RWPE1 (cell line): Measurements from ENCODE around the gene NUB1.

Experiments used
- CTCF ChIA-PET: fragments of 350-600 bp; sonication (Branson Sonifier 250); formaldehyde crosslinking; extraction: SDS; loops from one replicate; lab custom pipeline; 2021; lab: Yijun Ruan, JAX
- POLR2A ChIA-PET: fragments of 400-600 bp; formaldehyde crosslinking; extraction: SDS; loops from one replicate; lab custom pipeline; 2020; ENCODE audit warnings: antibody characterized with exemption; ENCODE audit not compliant: low non-redundant PET; lab: Yijun Ruan, JAX
- DNase-seq: peaks from one replicate; pipeline ENCODE4 v3.0.0; 2012; ENCODE audit warnings: low spot score
- H3K27ac ChIP-seq: fragments of 450-650 bp; 2 replicates; pipeline ENCODE4 v1.5.1; 2017
- TF ChIP-seq, protein P1 (sequence below): fragments of 450-650 bp; conservative IDR thresholded peaks from 2 replicates; pipeline ENCODE4 v1.5.1; 2017; ENCODE audit warnings: low read depth, mild to moderate bottlenecking

Gene NUB1, protein sequence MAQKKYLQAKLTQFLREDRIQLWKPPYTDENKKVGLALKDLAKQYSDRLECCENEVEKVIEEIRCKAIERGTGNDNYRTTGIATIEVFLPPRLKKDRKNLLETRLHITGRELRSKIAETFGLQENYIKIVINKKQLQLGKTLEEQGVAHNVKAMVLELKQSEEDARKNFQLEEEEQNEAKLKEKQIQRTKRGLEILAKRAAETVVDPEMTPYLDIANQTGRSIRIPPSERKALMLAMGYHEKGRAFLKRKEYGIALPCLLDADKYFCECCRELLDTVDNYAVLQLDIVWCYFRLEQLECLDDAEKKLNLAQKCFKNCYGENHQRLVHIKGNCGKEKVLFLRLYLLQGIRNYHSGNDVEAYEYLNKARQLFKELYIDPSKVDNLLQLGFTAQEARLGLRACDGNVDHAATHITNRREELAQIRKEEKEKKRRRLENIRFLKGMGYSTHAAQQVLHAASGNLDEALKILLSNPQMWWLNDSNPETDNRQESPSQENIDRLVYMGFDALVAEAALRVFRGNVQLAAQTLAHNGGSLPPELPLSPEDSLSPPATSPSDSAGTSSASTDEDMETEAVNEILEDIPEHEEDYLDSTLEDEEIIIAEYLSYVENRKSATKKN

DNA sequence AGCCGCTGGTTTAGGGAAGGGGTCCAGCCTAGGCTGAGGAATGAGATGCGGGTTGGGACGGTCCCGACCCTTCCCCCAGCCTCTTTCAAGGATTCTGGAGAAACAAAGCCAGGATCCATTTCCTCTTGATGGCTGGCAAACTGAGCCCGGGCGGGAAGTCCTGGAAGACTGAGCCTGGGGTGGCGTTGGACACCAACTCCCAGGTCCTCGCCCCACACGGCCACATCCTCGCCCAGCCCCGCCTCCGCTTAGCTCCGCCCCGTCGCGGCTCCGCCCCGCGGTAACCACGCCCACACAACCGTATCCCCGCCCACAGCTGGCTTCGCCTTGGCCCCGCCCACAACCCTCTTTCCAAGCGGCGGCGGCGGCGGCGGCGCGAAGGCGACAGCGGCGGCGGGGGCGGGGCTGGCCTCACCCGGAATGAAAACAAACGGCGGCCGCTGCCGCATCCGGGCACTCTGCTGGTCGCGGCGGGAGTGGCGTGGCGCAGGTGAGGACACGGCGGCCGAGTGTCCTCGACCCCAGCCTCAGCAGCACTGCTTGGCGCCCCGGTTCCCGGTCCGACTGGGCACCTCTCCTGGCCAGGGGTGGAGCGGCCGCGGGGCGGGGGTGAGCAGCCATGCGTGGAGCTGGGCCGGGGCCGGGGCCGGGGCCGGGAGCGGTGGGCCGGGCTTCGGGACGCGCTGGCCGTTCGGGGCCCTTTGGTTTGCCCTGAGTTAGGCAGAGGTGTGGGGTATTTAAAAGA is at the start of gene NUB1:
Gene NUB1, plus strand, starts transcription at position 456 of the 745 bp plus-strand sequence. CDS start 3,538 bp downstream, outside the sequence.
- H3K27ac ChIP-seq: peak within 1 kb of the TSS; percentile 74
- POLR2A ChIA-PET: no interaction called here
- CTCF ChIA-PET: no interaction called here
- DNase-seq: peak; percentile 78
- TF ChIP-seq, protein P1, sequence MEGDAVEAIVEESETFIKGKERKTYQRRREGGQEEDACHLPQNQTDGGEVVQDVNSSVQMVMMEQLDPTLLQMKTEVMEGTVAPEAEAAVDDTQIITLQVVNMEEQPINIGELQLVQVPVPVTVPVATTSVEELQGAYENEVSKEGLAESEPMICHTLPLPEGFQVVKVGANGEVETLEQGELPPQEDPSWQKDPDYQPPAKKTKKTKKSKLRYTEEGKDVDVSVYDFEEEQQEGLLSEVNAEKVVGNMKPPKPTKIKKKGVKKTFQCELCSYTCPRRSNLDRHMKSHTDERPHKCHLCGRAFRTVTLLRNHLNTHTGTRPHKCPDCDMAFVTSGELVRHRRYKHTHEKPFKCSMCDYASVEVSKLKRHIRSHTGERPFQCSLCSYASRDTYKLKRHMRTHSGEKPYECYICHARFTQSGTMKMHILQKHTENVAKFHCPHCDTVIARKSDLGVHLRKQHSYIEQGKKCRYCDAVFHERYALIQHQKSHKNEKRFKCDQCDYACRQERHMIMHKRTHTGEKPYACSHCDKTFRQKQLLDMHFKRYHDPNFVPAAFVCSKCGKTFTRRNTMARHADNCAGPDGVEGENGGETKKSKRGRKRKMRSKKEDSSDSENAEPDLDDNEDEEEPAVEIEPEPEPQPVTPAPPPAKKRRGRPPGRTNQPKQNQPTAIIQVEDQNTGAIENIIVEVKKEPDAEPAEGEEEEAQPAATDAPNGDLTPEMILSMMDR: no peak

DNA sequence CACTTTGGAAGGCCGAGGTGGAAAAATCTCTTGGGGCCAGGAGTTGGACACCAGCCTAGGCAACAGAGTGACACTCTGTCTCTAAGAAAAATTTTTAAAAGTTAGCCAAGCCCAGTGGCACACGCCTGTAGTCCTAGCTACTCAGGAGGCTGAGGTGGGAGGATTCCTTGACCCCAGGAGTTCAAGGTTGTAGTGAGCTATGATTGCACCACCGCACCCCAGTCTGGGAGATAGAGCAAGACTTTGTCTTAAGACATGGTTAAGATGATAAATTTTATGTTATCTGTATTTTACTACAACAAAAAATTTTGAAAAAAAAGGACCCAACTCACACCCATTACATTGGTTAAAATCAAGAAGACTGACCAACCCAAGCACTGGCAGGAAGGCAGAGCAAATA is 48.8 kb upstream of the NUB1 start:
- H3K27ac ChIP-seq: no peak overlapping the region
- ChIA-PET CTCF (interaction anchor here (0.5 kb wide), 1 partner anchor 48 kb away, joined by 3 read pairs; no protein-coding TSS in a partner anchor), POLR2A (no interaction called here)
- TF ChIP-seq, protein P1: no peak
- no peak for DNase-seq

DNA sequence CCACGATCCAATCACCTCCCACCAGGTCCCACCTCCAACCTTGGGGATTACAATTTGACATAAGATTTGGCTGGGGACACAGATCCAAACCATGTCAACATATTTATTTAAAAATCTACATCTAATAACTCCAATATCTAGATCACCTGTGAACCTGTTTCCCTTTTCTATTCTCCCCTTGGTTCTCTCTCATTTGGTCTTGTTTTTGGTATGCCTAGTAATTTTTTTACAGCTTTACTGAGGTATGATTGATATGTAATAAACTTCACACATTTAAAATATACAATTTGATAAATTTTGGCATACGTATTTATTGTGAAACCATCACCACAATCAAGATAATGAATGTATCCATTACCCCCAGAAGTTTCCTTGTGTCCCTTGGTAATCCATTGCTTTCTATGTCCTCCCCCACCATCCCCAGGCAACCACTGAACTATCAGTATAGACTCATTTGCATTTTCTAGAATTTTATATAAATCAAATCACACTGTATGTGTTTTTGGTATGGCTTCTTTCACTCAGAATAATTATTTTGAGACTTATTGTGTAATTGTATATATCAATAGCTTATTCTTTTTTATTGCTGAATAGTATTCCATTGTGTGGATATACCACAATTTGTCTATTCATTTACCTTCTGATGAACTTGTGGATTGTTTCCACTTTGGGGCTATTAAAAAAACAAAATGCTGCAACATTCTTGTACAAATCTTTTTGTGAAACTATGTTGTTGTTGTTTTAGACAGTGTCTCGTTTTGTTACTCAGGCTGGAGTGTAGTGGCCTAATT is 45.2 kb upstream of the NUB1 start:
- POLR2A ChIA-PET: no interaction called here
- CTCF ChIA-PET: no interaction called here
- no peak for DNase-seq
- TF ChIP-seq, protein P1: no peak
- H3K27ac ChIP-seq: no peak overlapping the region

DNA sequence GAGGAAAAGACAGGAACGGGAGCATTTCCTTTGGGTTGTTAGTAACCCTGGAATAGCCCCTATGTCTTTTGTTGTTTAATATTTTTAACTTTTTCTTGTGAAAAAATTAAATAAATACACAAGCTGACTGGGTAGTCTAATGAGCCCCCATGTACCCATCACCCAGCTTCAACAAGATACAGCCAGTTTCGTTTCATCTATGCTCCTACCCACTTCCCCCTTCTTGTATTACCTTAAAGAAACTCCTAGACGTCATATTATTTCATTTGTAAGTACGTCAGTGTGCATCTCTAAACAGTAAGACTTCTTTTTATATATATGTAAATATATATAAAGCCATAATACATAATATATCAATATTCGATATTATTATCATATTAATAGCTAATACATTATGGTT is 42.8 kb upstream of the NUB1 start:
- TF ChIP-seq, protein P1: no peak
- no peak for DNase-seq
- POLR2A ChIA-PET: no interaction called here
- CTCF ChIA-PET: no interaction called here
- no peak overlapping the region for H3K27ac ChIP-seq

DNA sequence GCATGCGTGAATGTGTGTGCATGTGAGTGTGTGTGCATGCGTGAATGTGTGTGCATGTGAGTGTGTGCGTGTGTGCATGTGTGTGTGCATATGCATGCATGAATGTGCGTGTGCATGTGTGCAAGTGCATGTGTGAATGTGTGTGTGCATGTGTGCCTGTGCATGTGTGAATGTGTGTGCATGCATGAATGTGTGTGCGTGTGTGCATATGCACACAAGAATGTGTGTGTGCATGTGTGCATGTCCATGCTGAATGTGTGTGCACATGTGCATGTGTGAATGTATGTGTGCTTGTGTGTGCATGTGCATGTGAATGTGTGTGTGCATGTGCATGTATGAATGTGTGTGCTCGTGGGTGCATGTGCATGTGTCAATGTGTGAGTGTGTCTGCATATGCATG is 42.1 kb upstream of the NUB1 start:
- no peak overlapping the region for H3K27ac ChIP-seq
- TF ChIP-seq, protein P1: no peak

More for the DNA sequence above, 42.1 kb upstream of the NUB1 start:
- ChIA-PET CTCF (no interaction called here), POLR2A (no interaction called here)
- DNase-seq: no peak
